Inflammatory macrophage (primary cell): ENCODE data around the gene JAG1.
A peak's percentile ranks its signal among the peaks of the same experiment; 100 is the strongest.
"Not testable (repeated sequence)": the region's sequence is repeated elsewhere in the genome, so short reads cannot be mapped to it uniquely, and the experiment has no call there.

ENCODE experiments used
- DNase-seq, 2 donors: peaks; one replicate each; pipeline ENCODE4 v3.0.0-alpha.2; 2020 to 2022

JAG1 gene

DNA sequence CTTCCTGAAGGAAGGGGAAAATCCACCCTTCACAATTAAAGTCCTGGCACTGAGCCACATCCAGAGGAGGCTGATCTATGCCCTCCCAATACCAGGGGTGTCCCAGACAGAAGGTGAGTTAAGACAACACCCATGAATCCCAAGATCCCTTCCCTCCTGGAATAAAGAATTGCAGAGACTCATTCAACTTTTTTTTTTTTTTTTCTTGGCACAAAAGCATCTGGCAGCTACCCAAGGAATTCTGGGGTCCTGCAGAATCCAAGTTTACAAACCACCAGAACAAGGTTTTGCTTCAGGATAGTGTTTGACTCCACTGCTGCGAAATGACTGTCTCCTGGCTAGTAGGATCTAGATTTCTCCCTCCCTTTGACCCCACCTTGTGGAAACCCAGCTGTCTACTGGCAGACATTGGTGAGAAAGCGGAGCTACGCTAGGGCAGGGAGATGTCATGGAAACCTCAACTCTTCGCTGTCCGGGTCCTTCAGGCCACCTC lies 37.4 kb downstream of the JAG1 start:
- no peak for DNase-seq

GRCh38 chr20:10635476-10636208 lies 38.2 kb downstream of the JAG1 start:
- no peak for DNase-seq

DNA sequence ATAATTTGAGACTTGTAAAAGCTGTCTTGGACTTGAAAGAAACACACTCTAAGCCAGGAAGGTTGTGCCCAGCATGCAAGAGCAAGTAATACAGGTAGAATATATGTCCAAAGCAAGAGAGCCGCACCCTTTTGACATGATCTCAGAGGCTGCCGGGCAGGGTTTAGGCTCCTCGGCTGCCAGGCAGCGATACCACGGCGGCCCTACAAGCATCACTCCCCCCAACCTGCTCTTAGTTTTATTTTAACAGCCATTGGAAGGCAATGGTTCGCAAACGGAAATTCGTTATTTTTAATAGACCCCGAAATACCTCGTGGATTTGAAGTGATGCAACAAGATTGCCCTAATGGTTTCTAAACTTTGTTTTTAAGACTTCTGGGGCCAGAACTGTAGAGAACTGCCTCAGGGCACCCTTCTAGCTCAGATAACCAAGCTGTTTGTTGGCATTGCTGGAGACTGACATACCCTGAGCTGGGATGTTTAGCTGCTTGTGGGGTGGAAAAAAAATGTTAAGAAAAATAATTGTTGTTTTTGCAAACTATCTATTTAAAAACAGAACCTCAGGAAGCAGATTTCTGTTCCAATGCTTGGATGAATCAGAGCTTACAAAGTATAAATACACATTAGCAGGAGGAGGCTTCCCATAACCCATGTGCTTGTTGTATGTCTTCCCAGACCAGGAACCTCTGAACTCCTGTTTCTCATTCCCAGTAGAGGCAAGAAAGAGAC lies 39.0 kb downstream of the JAG1 start:
- DNase-seq = no peak

DNA sequence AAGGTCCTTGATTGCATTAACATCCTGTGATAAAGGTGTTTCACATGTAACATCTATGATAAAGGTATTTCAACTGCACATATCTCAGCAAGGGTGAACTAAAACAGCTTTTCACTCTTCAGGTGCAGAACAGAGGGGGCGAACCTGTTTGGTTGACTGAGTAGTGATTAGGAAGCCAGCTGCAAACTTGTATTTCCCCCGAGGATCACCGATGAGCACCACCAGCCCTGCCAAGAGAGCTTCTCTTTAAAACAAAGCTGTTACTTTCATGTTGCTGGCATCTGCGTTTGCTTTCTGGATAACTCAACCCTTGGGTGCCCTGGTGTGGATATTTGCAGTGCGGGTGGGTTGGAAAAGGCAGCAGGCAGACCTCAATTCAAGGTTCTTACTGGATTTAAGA lies 39.6 kb downstream of the JAG1 start:
- DNase-seq = no peak

GRCh38 chr20:10633718-10634117 lies 40.1 kb downstream of the JAG1 start:
- no peak for DNase-seq

GRCh38 chr20:10632721-10633509 lies 40.9 kb downstream of the JAG1 start:
- DNase-seq = no peak

GRCh38 chr20:10631126-10631525 lies 42.7 kb downstream of the JAG1 start:
- peak; percentile 18 to 52 for DNase-seq

DNA sequence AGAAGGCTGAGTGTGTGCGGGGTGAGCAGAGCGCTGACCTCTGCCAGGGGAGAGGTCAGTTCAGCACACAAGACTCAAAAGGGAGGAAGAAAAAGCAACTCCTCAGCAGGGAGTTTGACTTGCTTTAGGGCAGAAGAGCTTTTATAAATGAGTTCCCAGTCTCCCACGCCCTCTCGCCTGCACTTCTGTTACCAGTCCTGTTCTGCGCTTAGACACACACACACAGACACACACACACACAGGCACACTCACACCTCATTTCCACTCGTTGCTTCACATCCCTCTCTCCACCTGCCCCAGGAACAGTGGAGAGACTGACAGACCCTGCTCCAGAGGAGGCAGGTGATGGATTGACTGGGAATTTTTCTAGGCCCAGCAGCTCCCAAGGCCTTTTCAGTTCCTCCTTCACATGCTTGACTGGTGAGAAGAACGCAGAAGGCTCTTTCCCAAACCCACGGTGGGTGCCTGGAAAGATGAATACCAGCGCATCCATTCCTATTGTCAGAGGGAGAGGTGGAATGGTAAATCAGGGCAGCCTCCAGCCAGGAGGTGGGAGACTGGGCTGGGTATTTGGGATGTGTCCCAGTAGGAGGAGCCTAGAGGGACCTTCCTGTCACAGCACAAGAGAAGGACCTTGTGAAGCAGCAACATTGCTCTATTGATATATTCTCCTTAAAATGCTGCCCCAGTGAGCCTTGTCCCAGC lies 43.7 kb downstream of the JAG1 start:
- DNase-seq = no peak

- DNase-seq = no peak
Observed at GRCh38 chr20:10626896-10627295, 46.9 kb downstream of the JAG1 start.

DNA sequence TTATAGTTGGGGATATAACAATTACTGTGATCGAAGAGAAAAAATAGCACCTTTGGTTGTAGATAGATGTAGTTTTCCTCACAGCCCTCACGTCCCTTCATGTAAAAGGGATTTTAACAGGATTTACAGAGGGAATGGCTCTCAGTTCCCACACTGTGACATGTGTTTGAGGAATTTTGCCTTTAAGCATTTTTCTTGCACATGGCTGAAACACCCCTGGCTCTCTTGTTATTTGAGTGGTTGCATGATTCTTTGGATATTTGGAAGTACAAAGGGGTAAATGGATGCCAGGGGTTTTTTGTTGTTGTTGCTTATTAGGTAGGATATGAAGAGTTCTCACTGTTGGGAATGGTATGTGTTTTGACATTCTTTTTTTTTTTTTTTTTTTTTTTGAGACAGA lies 48.2 kb downstream of the JAG1 start:
- no peak for DNase-seq

- DNase-seq = no peak
Observed at GRCh38 chr20:10622657-10623418, 51.0 kb downstream of the JAG1 start.

DNA sequence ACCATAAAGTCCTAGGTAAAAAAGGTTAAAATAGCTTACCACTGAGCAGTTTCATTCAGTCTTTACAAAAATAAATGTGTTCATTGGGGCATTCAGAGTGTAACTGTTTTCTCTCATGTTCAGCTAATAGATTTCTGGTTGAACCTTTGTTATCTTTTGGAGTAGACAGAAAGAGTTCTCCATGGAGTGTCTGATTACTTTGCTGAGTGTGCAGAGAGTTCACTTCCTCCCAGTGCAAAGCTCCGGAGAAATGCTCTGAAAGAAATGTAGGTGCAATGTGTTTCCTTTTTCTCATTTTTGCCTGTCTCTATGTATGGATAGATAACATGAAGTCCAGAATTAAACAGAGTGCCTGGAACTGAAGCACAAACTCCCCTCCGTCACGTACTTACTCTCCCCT lies 52.6 kb downstream of the JAG1 start:
- DNase-seq = no peak

GRCh38 chr20:10619427-10619826 lies 54.4 kb downstream of the JAG1 start:
- no peak for DNase-seq

DNA sequence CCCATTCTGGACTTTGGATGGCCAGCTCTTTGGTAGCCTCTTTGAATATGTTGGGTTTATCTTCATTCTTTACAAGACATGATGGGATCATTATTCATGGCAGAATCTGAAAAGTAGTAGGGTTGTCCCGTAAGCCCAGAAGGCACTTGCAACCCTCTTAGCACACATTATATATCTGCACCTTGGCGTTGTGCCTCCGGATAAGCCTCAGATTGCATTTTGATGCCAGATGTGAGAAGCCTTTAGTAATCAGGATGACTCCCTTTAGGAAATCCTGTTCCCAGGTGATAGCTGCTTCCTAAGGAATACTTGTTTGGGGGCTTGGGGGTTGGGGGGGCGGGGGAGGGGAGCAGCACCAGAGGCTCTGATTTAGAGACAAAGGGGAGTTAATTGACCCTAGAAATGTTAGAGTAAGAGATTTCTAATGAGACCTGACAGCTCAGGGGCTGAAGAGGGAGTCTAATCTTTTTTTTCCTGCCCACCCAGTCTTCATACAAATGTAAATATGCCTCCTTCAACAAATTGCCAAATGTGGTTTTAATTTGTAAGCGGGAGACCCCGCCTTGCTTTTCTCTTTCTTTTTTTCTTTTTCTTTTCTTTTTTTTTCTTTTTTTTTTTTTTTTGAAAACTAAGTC lies 55.1 kb downstream of the JAG1 start:
- no peak for DNase-seq

- DNase-seq = not testable (repeated sequence)
Observed at GRCh38 chr20:10617549-10618133, 56.2 kb downstream of the JAG1 start.

DNA sequence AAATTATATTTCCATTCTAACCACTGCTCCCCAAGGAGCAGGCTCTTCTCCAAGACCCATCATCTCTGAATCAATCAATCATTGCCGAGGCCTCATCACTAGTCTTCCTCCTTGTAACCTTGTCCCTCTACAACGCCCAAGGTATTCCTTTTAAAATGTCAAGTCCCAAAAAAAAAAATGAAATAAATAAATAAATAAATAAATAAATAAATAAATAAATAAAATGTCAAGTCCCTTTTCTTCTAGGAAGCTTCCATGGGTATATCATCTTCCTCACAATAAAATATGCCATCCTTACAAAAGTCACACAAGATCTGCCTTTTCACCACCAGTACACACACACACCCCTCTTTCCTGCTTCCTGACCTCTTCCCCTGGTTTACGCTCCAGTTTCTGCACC lies 57.6 kb downstream of the JAG1 start:
- DNase-seq = no peak

GRCh38 chr20:10613911-10614310 lies 59.9 kb downstream of the JAG1 start:
- DNase-seq = no peak

- DNase-seq = not testable (repeated sequence)
Observed at GRCh38 chr20:10613426-10613825, 60.4 kb downstream of the JAG1 start.

- DNase-seq = no peak
Observed at GRCh38 chr20:10611357-10611756, 62.4 kb downstream of the JAG1 start.

DNA sequence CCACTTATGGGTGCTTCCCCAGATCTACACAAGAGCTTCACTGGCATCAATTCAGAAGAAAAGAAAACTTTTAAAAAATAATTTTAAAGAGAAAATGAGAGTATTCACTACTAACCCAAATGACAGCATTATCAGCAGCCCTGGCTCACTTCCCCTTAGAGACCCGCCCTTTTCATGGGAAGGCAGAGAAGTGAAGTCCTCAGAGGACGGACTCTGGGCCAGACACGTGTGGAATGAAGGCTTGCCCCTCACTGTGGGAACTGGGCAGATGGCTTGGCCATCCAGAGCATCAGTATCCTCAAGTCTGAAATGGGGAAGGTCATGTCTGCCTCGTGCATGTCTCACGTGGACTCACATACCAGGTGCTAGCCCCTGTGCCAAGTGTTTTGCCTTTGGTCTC lies 63.5 kb downstream of the JAG1 start:
- peak in 1 of 2 donors; percentile 12 for DNase-seq

DNA sequence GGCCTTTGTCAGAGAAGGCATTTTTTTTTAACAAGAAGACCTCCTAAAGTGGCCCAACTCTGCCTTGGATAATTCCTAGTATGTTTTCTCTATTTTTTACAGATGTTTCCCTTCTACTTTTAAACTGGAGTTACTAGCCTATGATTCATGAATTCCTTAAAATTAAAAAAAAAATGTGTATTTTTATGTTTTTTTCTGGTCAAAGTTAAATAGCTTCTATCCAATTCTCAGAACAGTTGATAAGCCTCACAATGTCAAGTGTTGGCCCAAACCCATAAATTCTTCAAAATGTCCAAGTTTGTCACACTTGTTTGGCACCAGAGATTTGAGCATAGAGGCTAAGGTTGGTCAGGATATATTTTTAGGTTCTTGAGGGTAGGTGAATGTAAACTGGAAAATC lies 64.0 kb downstream of the JAG1 start:
- no peak for DNase-seq
